Neural progenitor cell (in vitro differentiated cells): Measurements from ENCODE around the gene BMPR1A. TPM values are rescaled to one million over a fixed set of nuclear protein-coding genes. Genes with fewer than 3 reads are reported as not detected.
A peak's percentile ranks its signal among the peaks of the same experiment; 100 is the strongest.

Source experiments
- DNase-seq: peaks from one replicate; pipeline ENCODE4 v3.0.0-alpha.2; 2016; ENCODE audit warnings: low spot score
- H2AFZ ChIP-seq: fragments of 200-600 bp; sonication (generic); replicated peaks from 2 replicates; pipeline ENCODE4 v1.6.1; 2016; ENCODE audit warnings: antibody characterized with exemption
- H3F3A ChIP-seq: fragments of 200-600 bp; sonication (generic); 2 replicates; pipeline ENCODE4 v1.6.1; 2016; ENCODE audit warnings: antibody characterized with exemption, low read depth
- H3K27ac ChIP-seq: fragments of 200-600 bp; sonication (generic); 2 replicates; pipeline ENCODE4 v1.5.1; 2016; ENCODE audit warnings: mild to moderate bottlenecking
- H3K27me3 ChIP-seq: fragments of 200-600 bp; sonication (generic); 2 replicates; pipeline ENCODE4 v1.6.1; 2016; ENCODE audit warnings: mild to moderate bottlenecking, moderate library complexity
- H3K36me3 ChIP-seq: fragments of 200-600 bp; sonication (generic); 2 replicates; pipeline ENCODE4 v1.5.1; 2016
- H3K4me1 ChIP-seq: fragments of 200-600 bp; sonication (generic); 2 replicates; pipeline ENCODE4 v1.6.1; 2016; ENCODE audit warnings: mixed run types
- H3K4me2 ChIP-seq: fragments of 200-600 bp; sonication (generic); 2 replicates; pipeline ENCODE4 v1.6.1; 2016
- H3K4me3 ChIP-seq: fragments of 200-600 bp; sonication (generic); 2 replicates; pipeline ENCODE4 v1.5.1; 2016
- H3K79me2 ChIP-seq: fragments of 200-600 bp; sonication (generic); 2 replicates; pipeline ENCODE4 v1.6.1; 2016; ENCODE audit warnings: low read depth
- H3K9ac ChIP-seq: fragments of 200-600 bp; sonication (generic); 2 replicates; pipeline ENCODE4 v1.6.1; 2016
- H3K9me3 ChIP-seq: fragments of 200-600 bp; sonication (generic); 2 replicates; pipeline ENCODE4 v1.5.1; 2016; ENCODE audit warnings: low read depth
- H4K20me1 ChIP-seq: fragments of 200-600 bp; sonication (generic); 2 replicates; pipeline ENCODE4 v1.6.1; 2016; ENCODE audit warnings: low read depth
- H3K27ac Mint-ChIP-seq: 3 replicates; pipeline ENCODE4 v1.8.0; 2021; ENCODE audit warnings: mixed read lengths
- H3K27me3 Mint-ChIP-seq: 2 replicates; pipeline ENCODE4 v1.8.0; 2022; ENCODE audit warnings: low read depth, mild to moderate bottlenecking, inconsistent platforms, moderate library complexity, mixed read lengths; ENCODE audit not compliant: insufficient read depth
- H3K36me3 Mint-ChIP-seq: 3 replicates; pipeline ENCODE4 v1.8.0; 2021; ENCODE audit warnings: mixed read lengths
- H3K4me1 Mint-ChIP-seq: 3 replicates; pipeline ENCODE4 v1.8.0; 2021; ENCODE audit warnings: mixed read lengths
- H3K4me3 Mint-ChIP-seq: 3 replicates; pipeline ENCODE4 v1.8.0; 2021; ENCODE audit warnings: mild to moderate bottlenecking, moderate library complexity, mixed read lengths
- H3K9me3 Mint-ChIP-seq: 3 replicates; pipeline ENCODE4 v1.8.0; 2020; ENCODE audit warnings: mixed read lengths
- CTCF ChIP-seq: fragments of 200-600 bp; sonication (generic); IDR thresholded peaks from 2 replicates; pipeline ENCODE4 v1.5.1; 2017; ENCODE audit warnings: antibody characterized with exemption, mild to moderate bottlenecking
- EZH2 ChIP-seq: fragments of 200-600 bp; sonication (generic); IDR thresholded peaks from 2 replicates; pipeline ENCODE4 v1.6.1; 2017; ENCODE audit warnings: antibody characterized with exemption, mild to moderate bottlenecking, moderate library complexity
- EZH2phosphoT487 ChIP-seq: fragments of 200-600 bp; sonication (generic); IDR thresholded peaks from 2 replicates; pipeline ENCODE4 v1.6.1; 2017; ENCODE audit warnings: antibody characterized with exemption
- total RNA-seq: library from RNA; depleted of rRNA; stranded (reverse); fragments of >200 nt; gene quantifications from 2 replicates; pipeline ENCODE4 v1.2.3, GENCODE V29; 2015; ENCODE audit warnings: low replicate concordance

Gene BMPR1A
- total RNA-seq, 1 donor from 2014 or later, result 76.2 TPM

DNA sequence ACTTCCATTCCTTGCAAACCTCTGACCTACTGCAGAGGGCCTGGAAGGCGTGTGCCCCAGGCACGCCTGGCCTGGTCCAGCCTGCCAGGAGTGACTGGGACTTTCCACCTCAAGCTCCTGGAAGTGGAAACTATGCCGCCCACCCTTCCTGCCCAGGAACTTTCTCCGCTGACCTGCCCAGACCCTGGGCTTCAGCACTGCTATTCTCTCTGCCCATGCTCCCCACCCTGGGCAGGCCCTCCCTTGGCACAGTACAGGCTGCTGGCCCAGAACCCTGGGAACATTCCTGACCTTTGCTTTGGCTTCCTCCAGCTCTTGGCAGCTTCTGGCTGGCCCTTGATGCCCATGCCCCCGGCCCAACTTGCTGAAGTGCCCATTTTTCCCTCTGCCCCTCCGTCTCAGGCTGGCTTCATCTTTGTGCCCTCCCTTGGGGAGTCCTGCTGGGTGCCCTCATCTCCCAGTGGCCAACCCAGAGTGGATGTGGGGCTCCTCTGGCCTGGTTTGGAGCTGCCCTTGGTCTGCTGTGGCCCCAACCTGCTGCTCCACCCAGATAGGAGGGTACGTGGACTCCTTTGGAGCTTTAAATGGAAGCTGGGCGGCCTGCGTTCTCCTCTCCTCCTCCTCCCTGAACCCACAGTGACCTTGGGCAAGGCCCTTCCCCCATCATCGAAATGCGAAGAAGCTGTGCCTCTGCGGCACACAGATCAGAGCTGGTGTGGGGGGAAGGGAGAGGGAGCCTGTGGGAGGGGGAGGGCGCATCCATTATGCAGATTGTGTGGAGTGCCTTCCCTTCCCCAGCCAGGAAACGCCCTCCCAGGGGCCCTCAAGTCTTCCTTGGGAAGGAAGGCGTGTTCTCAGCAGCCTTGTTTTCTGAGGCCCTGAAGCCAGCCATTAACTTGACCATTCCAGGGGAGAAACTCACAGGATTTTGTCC, 197.6 kb downstream of the BMPR1A start:
- TF ChIP-seq EZH2phosphoT487, result no peak
- no peak for TF ChIP-seq CTCF
- no peak for TF ChIP-seq EZH2
- H3K4me2 ChIP-seq, result peak overlapping the region; percentile 61
- peaks cover 29% of the 10 kb centered on the region for H3K9me3 Mint-ChIP-seq
- H3K27me3 Mint-ChIP-seq, result peaks cover 6% of the 10 kb centered on the region
- no peaks in the 10 kb centered on the region for H3F3A ChIP-seq
- H3K79me2 ChIP-seq, result no peaks in the 10 kb centered on the region
- H4K20me1 ChIP-seq, result no peaks in the 10 kb centered on the region
- H3K9me3 ChIP-seq, result peaks cover 6% of the 10 kb centered on the region
- H3K27ac ChIP-seq, result no peak overlapping the region
- peak; percentile 76 for DNase-seq
- H3K9ac ChIP-seq, result no peak overlapping the region
- no peaks in the 10 kb centered on the region for H3K27me3 ChIP-seq
- H3K4me1 Mint-ChIP-seq, result peaks cover 46% of the 10 kb centered on the region
- no peak overlapping the region for H3K4me3 ChIP-seq
- H3K4me3 Mint-ChIP-seq, result peak overlapping the region; percentile 5
- H3K36me3 Mint-ChIP-seq, result peaks cover 2% of the 10 kb centered on the region
- peak overlapping the region; percentile 92 for H2AFZ ChIP-seq
- no peaks in the 10 kb centered on the region for H3K36me3 ChIP-seq
- peaks cover 29% of the 10 kb centered on the region for H3K4me1 ChIP-seq
- H3K27ac Mint-ChIP-seq, result peak overlapping the region; percentile 98

DNA sequence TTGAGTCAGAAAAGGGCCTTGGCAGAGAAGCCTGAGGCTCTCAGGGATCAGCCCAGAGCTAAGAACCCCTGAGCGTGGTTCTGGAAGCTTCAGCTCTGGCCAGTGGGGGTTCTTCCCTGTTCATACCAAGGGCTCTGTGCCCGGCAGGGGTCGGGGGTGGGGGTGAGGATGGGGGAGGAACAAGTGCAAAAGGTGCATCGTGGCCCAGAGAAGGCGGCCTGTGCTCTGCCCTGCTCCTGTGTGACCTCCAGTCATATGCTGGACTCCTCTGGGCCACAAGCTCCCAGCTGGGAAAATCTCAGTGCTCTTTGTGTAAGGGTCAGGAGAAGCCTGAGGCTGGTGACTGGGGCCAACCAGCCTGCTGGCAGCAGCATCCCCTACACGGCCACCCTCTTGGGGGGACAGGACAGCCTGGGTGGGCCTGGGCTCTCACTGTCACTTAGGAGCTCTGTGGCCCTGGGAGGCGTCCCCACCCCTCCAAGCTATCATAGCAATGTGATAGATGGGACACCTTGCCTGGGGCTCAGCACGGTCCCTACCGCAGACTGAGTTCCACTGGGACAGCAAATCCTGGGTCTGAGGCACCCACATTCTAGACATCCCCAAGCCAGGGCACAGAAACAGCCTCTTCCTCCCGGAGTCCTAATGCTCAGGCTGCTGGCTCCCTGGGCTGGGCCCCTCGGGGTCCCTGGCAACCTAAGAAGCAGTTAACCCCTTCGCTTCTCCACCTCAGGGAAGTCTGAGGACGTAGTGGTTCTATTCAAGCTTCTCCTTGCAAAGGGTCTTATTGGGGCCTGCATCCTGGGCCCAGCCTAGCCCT, 198.5 kb downstream of the BMPR1A start:
- H3K36me3 Mint-ChIP-seq, result peaks cover 2% of the 10 kb centered on the region

More for the DNA sequence above, 198.5 kb downstream of the BMPR1A start:
- Histone ChIP-seq H3F3A (no peaks in the 10 kb centered on the region), H4K20me1 (no peaks in the 10 kb centered on the region), H3K4me1 (peaks cover 33% of the 10 kb centered on the region), H3K9me3 (peaks cover 6% of the 10 kb centered on the region), H3K9ac (no peak overlapping the region), H2AFZ (peak overlapping the region; percentile 92), H3K4me2 (peak overlapping the region; percentile 61), H3K36me3 (no peaks in the 10 kb centered on the region), H3K4me3 (no peak overlapping the region), H3K27ac (no peak overlapping the region), H3K79me2 (no peaks in the 10 kb centered on the region), H3K27me3 (no peaks in the 10 kb centered on the region)
- Mint-ChIP-seq H3K27me3 (peaks cover 8% of the 10 kb centered on the region), H3K4me1 (peaks cover 50% of the 10 kb centered on the region), H3K27ac (peak overlapping the region; percentile 98), H3K9me3 (peaks cover 29% of the 10 kb centered on the region), H3K4me3 (peak overlapping the region; percentile 43)
- TF ChIP-seq EZH2phosphoT487 (no peak), EZH2 (no peak), CTCF (no peak)
- no peak for DNase-seq
